GM15510 (cell line): ENCODE results near the gene SAP30L.

Experiments
- POLR2A ChIP-seq: IDR thresholded peaks from 3 replicates; pipeline ENCODE4 v1.6.1; 2011; ENCODE audit warnings: borderline replicate concordance; ENCODE audit not compliant: insufficient read length; ENCODE audit errors: extremely low read depth

SAP30L gene

GRCh38 chr5:154494036-154494435 lies 48.2 kb downstream of the SAP30L start:
- no peak for TF ChIP-seq POLR2A

GRCh38 chr5:154498591-154498990 lies 52.8 kb downstream of the SAP30L start:
- TF ChIP-seq POLR2A: no peak

GRCh38 chr5:154498994-154499393 lies 53.2 kb downstream of the SAP30L start:
- TF ChIP-seq POLR2A: no peak

- no peak for TF ChIP-seq POLR2A
Observed at GRCh38 chr5:154501566-154501965, 55.8 kb downstream of the SAP30L start.

GRCh38 chr5:154502180-154502579 lies 56.4 kb downstream of the SAP30L start:
- TF ChIP-seq POLR2A: no peak

GRCh38 chr5:154503698-154504039 lies 57.9 kb downstream of the SAP30L start:
- no peak for TF ChIP-seq POLR2A

GRCh38 chr5:154505567-154505966 lies 59.8 kb downstream of the SAP30L start:
- TF ChIP-seq POLR2A: no peak

- TF ChIP-seq POLR2A: no peak
Observed at GRCh38 chr5:154506049-154506715, 60.4 kb downstream of the SAP30L start.

GRCh38 chr5:154506716-154507080 lies 60.9 kb downstream of the SAP30L start:
- no peak for TF ChIP-seq POLR2A

GRCh38 chr5:154508114-154508513 lies 62.3 kb downstream of the SAP30L start:
- no peak for TF ChIP-seq POLR2A

GRCh38 chr5:154509784-154510555 lies 64.2 kb downstream of the SAP30L start:
- TF ChIP-seq POLR2A: no peak
